Activated T-cell treated with anti-CD3 and anti-CD28 coated beads, Interleukin-2, amount 50 U/mL, for 24 hours (primary cell): ENCODE data around the gene GLT8D2.

Source experiments
- DNase-seq: peaks from one replicate; pipeline ENCODE4 v3.0.0-alpha.2; 2020
- H3K27ac Mint-ChIP-seq: 2 replicates; pipeline ENCODE4 v1.8.0; 2020; ENCODE audit warnings: mild to moderate bottlenecking, mixed read lengths
- H3K27me3 Mint-ChIP-seq: 2 replicates; pipeline ENCODE4 v1.8.0; 2020; ENCODE audit warnings: mixed read lengths
- H3K36me3 Mint-ChIP-seq: 2 replicates; pipeline ENCODE4 v1.8.0; 2020; ENCODE audit warnings: low read depth, mixed read lengths
- H3K4me1 Mint-ChIP-seq: 2 replicates; pipeline ENCODE4 v1.8.0; 2020; ENCODE audit warnings: low read depth, mixed read lengths
- H3K4me3 Mint-ChIP-seq: 2 replicates; pipeline ENCODE4 v1.8.0; 2020; ENCODE audit warnings: mild to moderate bottlenecking, moderate library complexity, mixed read lengths
- H3K9me3 Mint-ChIP-seq: 2 replicates; pipeline ENCODE4 v1.8.0; 2020; ENCODE audit warnings: mixed read lengths

GLT8D2 gene

GRCh38 chr12:103962493-103962892, 87.5 kb downstream of the GLT8D2 start:
- H3K27ac Mint-ChIP-seq: peak overlapping the region; percentile 72
- no peaks in the 10 kb centered on the region for H3K9me3 Mint-ChIP-seq
- H3K4me3 Mint-ChIP-seq: no peak overlapping the region
- DNase-seq: no peak
- H3K27me3 Mint-ChIP-seq: no peaks in the 10 kb centered on the region
- peaks cover 37% of the 10 kb centered on the region for H3K4me1 Mint-ChIP-seq
- peaks cover 41% of the 10 kb centered on the region for H3K36me3 Mint-ChIP-seq

- no peaks in the 10 kb centered on the region for H3K27me3 Mint-ChIP-seq
- peaks cover 40% of the 10 kb centered on the region for H3K36me3 Mint-ChIP-seq
- H3K27ac Mint-ChIP-seq: no peak overlapping the region
- no peak for DNase-seq
- H3K9me3 Mint-ChIP-seq: no peaks in the 10 kb centered on the region
- no peak overlapping the region for H3K4me3 Mint-ChIP-seq
- peaks cover 33% of the 10 kb centered on the region for H3K4me1 Mint-ChIP-seq
These were observed 89.3 kb downstream of the GLT8D2 start for GRCh38 chr12:103960616-103961227.

GRCh38 chr12:103958621-103959020, 91.4 kb downstream of the GLT8D2 start:
- no peak for DNase-seq
- Mint-ChIP-seq H3K9me3 (no peaks in the 10 kb centered on the region), H3K36me3 (peaks cover 40% of the 10 kb centered on the region), H3K4me3 (peak overlapping the region; percentile 18), H3K27ac (no peak overlapping the region), H3K27me3 (no peaks in the 10 kb centered on the region), H3K4me1 (peaks cover 39% of the 10 kb centered on the region)

GRCh38 chr12:103957865-103958388, 92.1 kb downstream of the GLT8D2 start:
- Mint-ChIP-seq H3K4me1 (peaks cover 42% of the 10 kb centered on the region), H3K4me3 (peak overlapping the region; percentile 99), H3K27ac (peak overlapping the region; percentile 98), H3K36me3 (peaks cover 43% of the 10 kb centered on the region), H3K27me3 (no peaks in the 10 kb centered on the region), H3K9me3 (no peaks in the 10 kb centered on the region)
- no peak for DNase-seq

- peaks cover 53% of the 10 kb centered on the region for H3K36me3 Mint-ChIP-seq
- DNase-seq: no peak
- peak overlapping the region; percentile 98 for H3K27ac Mint-ChIP-seq
- H3K27me3 Mint-ChIP-seq: no peaks in the 10 kb centered on the region
- H3K9me3 Mint-ChIP-seq: no peaks in the 10 kb centered on the region
- peak overlapping the region; percentile 99 for H3K4me3 Mint-ChIP-seq
- peaks cover 48% of the 10 kb centered on the region for H3K4me1 Mint-ChIP-seq
These were observed 93.4 kb downstream of the GLT8D2 start for GRCh38 chr12:103956509-103957027.

- Mint-ChIP-seq H3K9me3 (no peaks in the 10 kb centered on the region), H3K27me3 (no peaks in the 10 kb centered on the region), H3K36me3 (peaks cover 58% of the 10 kb centered on the region), H3K4me3 (peak overlapping the region; percentile 99), H3K27ac (peak overlapping the region; percentile 98), H3K4me1 (peaks cover 50% of the 10 kb centered on the region)
- peak; percentile 44 for DNase-seq
These were observed 94.0 kb downstream of the GLT8D2 start for GRCh38 chr12:103955811-103956508.

- no peak overlapping the region for H3K4me3 Mint-ChIP-seq
- peaks cover 92% of the 10 kb centered on the region for H3K36me3 Mint-ChIP-seq
- no peak for DNase-seq
- peak overlapping the region; percentile 88 for H3K27ac Mint-ChIP-seq
- H3K4me1 Mint-ChIP-seq: peaks cover 67% of the 10 kb centered on the region
- H3K27me3 Mint-ChIP-seq: no peaks in the 10 kb centered on the region
- no peaks in the 10 kb centered on the region for H3K9me3 Mint-ChIP-seq
These were observed 97.5 kb downstream of the GLT8D2 start for GRCh38 chr12:103952497-103952896.

GRCh38 chr12:103948746-103949406, 101.1 kb downstream of the GLT8D2 start:
- peak overlapping the region; percentile 26 for H3K27ac Mint-ChIP-seq

GRCh38 chr12:103947871-103948555, 102.0 kb downstream of the GLT8D2 start:
- H3K4me1 Mint-ChIP-seq: peaks cover 66% of the 10 kb centered on the region
- no peaks in the 10 kb centered on the region for H3K27me3 Mint-ChIP-seq
- peaks cover 97% of the 10 kb centered on the region for H3K36me3 Mint-ChIP-seq
- peak overlapping the region; percentile 26 for H3K27ac Mint-ChIP-seq
- H3K4me3 Mint-ChIP-seq: no peak overlapping the region
- no peaks in the 10 kb centered on the region for H3K9me3 Mint-ChIP-seq
- no peak for DNase-seq

More at GRCh38 chr12:103948746-103949406, 101.1 kb downstream of the GLT8D2 start:
- no peak overlapping the region for H3K4me3 Mint-ChIP-seq
- peaks cover 98% of the 10 kb centered on the region for H3K36me3 Mint-ChIP-seq
- DNase-seq: no peak
- H3K4me1 Mint-ChIP-seq: peaks cover 70% of the 10 kb centered on the region
- H3K27me3 Mint-ChIP-seq: no peaks in the 10 kb centered on the region
- H3K9me3 Mint-ChIP-seq: no peaks in the 10 kb centered on the region

- no peaks in the 10 kb centered on the region for H3K27me3 Mint-ChIP-seq
- H3K4me1 Mint-ChIP-seq: peaks cover 70% of the 10 kb centered on the region
- peaks cover 99% of the 10 kb centered on the region for H3K36me3 Mint-ChIP-seq
- H3K9me3 Mint-ChIP-seq: no peaks in the 10 kb centered on the region
- DNase-seq: no peak
- H3K27ac Mint-ChIP-seq: peak overlapping the region; percentile 26
- H3K4me3 Mint-ChIP-seq: no peak overlapping the region
These were observed 105.0 kb downstream of the GLT8D2 start for GRCh38 chr12:103944964-103945363.
